ENCODE measurements around the gene VMAC.

VMAC gene

DNA sequence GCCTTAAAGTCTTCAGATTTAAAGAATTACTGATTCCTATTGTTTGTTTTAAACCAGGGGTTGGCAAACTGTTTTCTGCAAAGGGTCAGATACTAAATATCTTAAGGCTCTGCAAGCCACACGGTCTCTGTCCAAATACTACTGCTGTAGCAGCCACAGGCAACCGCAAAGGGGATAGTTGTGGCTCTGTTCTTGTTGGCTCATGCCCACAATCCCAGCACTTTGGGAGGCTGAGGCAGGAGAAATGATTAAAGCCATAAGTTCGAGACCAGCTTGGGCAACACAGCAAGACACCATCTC, 50.9 kb downstream of the VMAC start:
- no peak for DNase-seq

DNA sequence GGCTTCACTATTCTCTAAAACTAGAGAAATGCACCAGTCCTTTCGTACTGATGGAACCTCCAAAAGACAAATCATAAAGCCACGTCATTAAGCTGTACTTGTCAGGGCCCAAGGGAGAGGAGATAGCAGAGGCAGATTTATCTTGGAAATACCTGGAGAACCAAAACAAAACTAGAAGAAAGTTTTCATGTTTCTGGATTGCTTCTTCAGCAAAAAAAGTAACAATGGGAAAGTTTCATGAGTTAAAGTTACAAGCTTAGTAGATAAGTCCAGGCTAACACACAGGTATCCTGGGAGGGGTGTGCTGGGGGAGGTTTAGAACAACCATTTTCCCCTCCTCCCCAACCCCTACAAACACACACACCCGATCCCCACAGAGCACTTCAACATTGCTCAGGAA, 51.7 kb downstream of the VMAC start:
- DNase-seq = no peak

DNA sequence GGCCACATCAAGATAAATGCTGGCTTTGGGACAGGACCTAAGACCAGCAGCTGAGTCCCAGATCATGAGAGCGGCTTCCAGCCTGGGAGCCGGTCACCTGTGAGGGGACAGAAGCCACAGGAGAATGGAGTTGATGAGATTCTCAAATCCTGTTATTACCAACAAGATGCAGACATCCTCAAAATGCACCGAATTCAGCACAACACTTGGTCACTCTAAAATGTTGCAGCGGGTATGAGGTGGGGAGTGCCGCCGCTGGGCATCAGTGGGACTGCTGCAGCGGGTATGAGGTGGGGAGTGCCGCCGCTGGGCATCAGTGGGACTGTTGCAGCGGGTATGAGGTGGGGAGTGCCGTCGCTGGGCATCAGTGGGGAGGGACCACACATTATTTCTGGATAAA, 52.1 kb downstream of the VMAC start:
- no peak for DNase-seq

DNA sequence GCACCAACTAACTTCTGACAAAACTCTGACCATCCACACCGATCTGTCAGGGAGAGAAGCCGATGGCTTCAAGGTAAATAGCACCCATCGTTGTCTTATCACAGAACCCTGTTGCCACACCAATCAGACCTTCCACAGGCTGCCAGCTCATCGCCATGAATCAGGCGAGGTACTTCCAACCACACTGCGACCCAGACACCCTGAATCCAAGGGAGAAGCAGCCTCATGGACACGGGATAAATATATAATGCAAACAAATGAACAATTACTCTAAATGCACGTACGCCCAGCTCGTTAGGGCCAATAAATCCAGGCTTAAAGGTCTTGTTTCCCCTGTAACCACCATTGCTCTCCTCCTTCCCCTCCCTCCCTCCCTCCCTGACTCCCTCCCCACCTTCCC, 52.5 kb downstream of the VMAC start:
- DNase-seq = peak; percentile 40

DNA sequence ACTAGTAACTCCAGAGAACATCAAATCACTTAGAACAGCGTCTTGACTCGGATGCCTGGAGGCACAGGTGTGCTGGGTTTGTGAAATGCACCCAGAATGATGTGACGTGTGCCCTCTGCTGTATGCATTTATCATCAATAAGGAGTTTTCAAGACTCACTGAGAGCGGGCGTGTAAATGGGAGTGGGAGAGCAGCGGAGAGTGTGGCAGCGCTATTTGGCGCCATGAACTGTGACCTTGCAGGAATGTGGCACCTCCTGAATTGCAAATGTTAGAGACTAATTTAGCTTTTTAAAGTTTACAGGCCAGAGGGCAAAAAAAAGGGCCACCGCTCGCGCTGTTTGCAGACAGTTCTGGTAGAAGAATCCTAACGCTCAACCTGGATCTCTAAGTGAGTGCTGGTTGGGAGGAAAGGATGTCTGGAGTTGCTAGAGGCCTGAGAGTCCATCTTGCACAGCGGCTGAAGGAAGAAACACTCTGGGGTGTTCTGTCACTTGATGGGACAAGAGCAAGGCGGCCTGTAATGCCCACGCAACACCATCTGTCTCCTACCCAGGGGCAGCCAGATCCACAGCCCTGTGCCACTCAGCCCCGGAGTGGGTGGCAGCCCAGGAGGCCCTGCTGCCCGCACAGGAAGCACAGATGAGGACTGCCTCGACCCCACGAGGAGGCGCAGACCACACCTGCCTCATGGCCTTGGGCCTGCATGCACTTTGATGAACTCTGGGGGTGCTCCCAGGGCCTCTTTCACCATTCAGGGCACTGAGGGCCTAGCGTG, 53.6 kb downstream of the VMAC start:
- DNase-seq = no peak

DNA sequence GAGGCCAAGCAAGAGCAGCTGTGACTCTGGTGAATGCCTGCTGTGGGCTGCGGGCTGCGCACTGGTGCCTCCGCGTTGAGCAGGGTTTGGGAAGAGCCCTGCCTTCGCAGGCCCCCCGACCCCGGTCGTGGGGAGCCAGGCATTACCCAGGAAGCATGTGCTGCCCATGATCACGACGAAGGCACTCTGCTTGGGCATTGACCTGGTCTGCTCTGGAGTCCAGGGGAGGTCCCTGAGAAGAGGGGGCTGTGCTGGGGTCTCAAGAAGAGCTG, 54.1 kb downstream of the VMAC start:
- DNase-seq = no peak

DNA sequence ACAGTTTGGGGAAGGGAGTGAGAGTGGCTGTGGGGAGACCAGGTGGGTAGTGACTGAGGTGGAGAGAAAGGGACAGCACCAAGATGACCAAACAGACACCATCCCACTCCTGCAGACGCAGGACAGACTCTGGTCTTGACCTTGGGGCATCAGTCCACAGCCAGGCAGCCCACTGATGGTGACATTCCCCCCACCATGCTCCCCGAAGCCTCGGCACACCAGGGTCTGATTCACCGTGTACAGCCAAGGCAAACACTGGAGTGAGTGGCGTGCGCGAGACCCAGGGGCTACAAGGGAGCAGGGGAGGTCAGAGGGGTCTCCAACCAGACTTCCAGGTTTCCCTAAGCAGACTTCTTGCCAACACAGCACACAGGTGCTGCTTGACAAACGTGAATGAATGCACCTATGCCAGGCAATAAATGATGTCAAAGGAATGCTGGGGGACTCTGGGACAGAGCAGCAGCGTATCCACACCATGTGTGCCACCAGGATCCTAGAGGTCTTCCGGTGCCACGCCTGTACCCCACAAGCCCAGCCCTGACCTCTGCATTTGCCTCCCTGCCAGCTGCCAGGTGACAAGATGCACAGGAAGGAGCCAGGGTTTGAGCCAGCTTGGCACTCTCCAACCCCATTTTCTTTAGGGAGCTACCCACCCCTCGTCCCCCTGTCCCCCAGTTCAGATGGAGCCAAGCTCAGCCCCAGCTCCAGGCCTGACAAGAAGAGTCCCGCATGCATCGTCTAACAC, 54.8 kb downstream of the VMAC start:
- DNase-seq = no peak

Measured in NCI-H2029 (cell line).